ENCODE results near the gene LCE6A. TPM values are rescaled to one million over a fixed set of nuclear protein-coding genes. Genes with fewer than 3 reads are reported as not detected.

LCE6A gene
- total and polyA plus RNA-seq, 2 experiments from 2014 or later: not detected

DNA sequence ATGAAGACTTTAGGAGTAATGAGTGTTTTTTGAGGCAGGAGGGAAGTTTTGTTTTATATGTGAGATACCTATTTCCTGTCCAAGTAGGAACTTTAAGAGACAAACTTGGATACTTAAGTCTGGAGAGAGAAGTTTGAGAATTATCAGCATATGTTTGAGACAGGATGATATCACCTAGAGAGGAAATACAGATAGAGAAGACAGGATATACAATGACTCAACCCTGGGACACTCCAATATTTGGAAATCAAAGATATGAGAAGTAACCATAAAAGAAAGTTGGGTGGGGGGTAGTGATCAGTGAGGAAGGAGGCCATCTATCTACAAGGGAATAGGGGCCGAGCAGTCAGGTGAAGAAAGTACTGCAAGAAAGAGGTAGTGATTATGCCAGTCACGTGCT is 23.7 kb downstream of the LCE6A start:
- no peaks in the 10 kb centered on the region for H3K79me2 ChIP-seq
- H3K4me3 ChIP-seq: no peak overlapping the region
- no peak overlapping the region for H3K4me2 ChIP-seq
- H4K20me1 ChIP-seq (ENCODE audit: insufficient read depth, poor library complexity, severe bottlenecking): no peaks in the 10 kb centered on the region
- no peaks in the 10 kb centered on the region for H3K27me3 ChIP-seq
- 71% methylated on average over 2 of the region's 2 CpGs for WGBS (ENCODE audit: low lambda C conversion rate, missing lambda C conversion rate)
- no peaks in the 10 kb centered on the region for H3K36me3 ChIP-seq (replicated peaks; ENCODE audit: insufficient read depth, low read depth)
- no peak overlapping the region for H3K27ac ChIP-seq
- TF ChIP-seq, protein P1, sequence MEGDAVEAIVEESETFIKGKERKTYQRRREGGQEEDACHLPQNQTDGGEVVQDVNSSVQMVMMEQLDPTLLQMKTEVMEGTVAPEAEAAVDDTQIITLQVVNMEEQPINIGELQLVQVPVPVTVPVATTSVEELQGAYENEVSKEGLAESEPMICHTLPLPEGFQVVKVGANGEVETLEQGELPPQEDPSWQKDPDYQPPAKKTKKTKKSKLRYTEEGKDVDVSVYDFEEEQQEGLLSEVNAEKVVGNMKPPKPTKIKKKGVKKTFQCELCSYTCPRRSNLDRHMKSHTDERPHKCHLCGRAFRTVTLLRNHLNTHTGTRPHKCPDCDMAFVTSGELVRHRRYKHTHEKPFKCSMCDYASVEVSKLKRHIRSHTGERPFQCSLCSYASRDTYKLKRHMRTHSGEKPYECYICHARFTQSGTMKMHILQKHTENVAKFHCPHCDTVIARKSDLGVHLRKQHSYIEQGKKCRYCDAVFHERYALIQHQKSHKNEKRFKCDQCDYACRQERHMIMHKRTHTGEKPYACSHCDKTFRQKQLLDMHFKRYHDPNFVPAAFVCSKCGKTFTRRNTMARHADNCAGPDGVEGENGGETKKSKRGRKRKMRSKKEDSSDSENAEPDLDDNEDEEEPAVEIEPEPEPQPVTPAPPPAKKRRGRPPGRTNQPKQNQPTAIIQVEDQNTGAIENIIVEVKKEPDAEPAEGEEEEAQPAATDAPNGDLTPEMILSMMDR (IDR thresholded peaks at IDR 0.05; ENCODE audit: poor library complexity): no peak
- TF ChIP-seq EZH2phosphoT487 (IDR thresholded peaks at IDR 0.05; ENCODE audit: low read depth, severe bottlenecking, unreplicated experiment) (no peak), EZH2 (IDR thresholded peaks at IDR 0.05; ENCODE audit: borderline replicate concordance) (no peak)
- H2AFZ ChIP-seq: no peak overlapping the region
- H3K9me2 ChIP-seq (replicated peaks; ENCODE audit: insufficient read depth): no peaks in the 10 kb centered on the region
- DNase-seq (ENCODE audit: low spot score): no peak
- no peaks in the 10 kb centered on the region for H3K4me1 ChIP-seq (ENCODE audit: insufficient read depth)
- no peaks in the 10 kb centered on the region for H3K9me3 ChIP-seq (ENCODE audit: low read depth)

GRCh38 chr1:152869808-152870419 is 27.3 kb downstream of the LCE6A start:
- Histone ChIP-seq H2AFZ (no peak overlapping the region), H3K4me2 (no peak overlapping the region), H4K20me1 (ENCODE audit: insufficient read depth, poor library complexity, severe bottlenecking) (no peaks in the 10 kb centered on the region), H3K36me3 (replicated peaks; ENCODE audit: insufficient read depth, low read depth) (no peaks in the 10 kb centered on the region), H3K27me3 (no peaks in the 10 kb centered on the region), H3K27ac (no peak overlapping the region), H3K9me2 (replicated peaks; ENCODE audit: insufficient read depth) (no peaks in the 10 kb centered on the region), H3K4me3 (no peak overlapping the region), H3K4me1 (ENCODE audit: insufficient read depth) (no peaks in the 10 kb centered on the region), H3K9me3 (ENCODE audit: low read depth) (no peaks in the 10 kb centered on the region), H3K79me2 (no peaks in the 10 kb centered on the region)
- DNase-seq (ENCODE audit: low spot score): peak; percentile 43
- TF ChIP-seq EZH2 (IDR thresholded peaks at IDR 0.05; ENCODE audit: borderline replicate concordance): no peak
- TF ChIP-seq, protein P1 (IDR thresholded peaks at IDR 0.05; ENCODE audit: poor library complexity): peak; percentile 33
- WGBS (ENCODE audit: low lambda C conversion rate, missing lambda C conversion rate): 38% methylated on average over 9 of the region's 9 CpGs

- Histone ChIP-seq H3K9me3 (ENCODE audit: low read depth) (no peaks in the 10 kb centered on the region), H3K4me2 (no peak overlapping the region), H3K79me2 (no peaks in the 10 kb centered on the region), H4K20me1 (ENCODE audit: insufficient read depth, poor library complexity, severe bottlenecking) (no peaks in the 10 kb centered on the region), H3K27ac (no peak overlapping the region), H3K27me3 (no peaks in the 10 kb centered on the region), H3K9me2 (replicated peaks; ENCODE audit: insufficient read depth) (no peaks in the 10 kb centered on the region), H3K36me3 (replicated peaks; ENCODE audit: insufficient read depth, low read depth) (no peaks in the 10 kb centered on the region), H3K4me3 (no peak overlapping the region), H2AFZ (no peak overlapping the region), H3K4me1 (ENCODE audit: insufficient read depth) (no peaks in the 10 kb centered on the region)
- TF ChIP-seq EZH2phosphoT487 (IDR thresholded peaks at IDR 0.05; ENCODE audit: low read depth, severe bottlenecking, unreplicated experiment) (no peak), EZH2 (IDR thresholded peaks at IDR 0.05; ENCODE audit: borderline replicate concordance) (no peak)
- TF ChIP-seq, protein P1 (IDR thresholded peaks at IDR 0.05; ENCODE audit: poor library complexity): no peak
- 68% methylated on average over 17 of the region's 17 CpGs for WGBS (ENCODE audit: low lambda C conversion rate, missing lambda C conversion rate)
- no peak for DNase-seq (ENCODE audit: low spot score)
Observed at GRCh38 chr1:152870831-152871730, 28.4 kb downstream of the LCE6A start.
